ENCODE data around the gene NUDT14. TPM values are rescaled to one million over a fixed set of nuclear protein-coding genes. Genes with fewer than 3 reads are reported as not detected.

NUDT14 gene
- total and polyA plus RNA-seq, 2 of the 8 experiments (the other 6 are each of a cell fraction or from before 2014, with no cell fraction given): 25.5 to 33.3 TPM

DNA sequence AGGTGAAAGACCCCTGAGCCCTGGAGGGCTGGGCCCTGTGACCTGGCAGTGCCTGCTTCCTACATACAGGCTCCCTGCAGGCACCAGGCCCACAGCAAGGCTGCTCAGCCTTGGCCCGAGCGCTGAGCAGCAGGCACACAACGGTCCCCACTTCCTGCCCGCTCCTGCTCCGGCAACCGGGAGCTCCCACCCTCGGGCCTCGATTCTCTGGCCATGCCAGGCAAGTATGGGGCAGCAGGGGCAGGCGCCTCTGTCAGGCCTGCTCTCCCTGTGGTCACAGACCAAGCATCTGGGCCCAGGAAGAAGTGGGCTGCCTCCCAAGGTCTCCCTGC, 30.6 kb upstream of the NUDT14 start:
- Histone ChIP-seq H3K79me2 (ENCODE audit: control insufficient read depth in 1 of 2, insufficient read depth in 2 of 2, low read length in 2 of 2) (no peaks in the 10 kb centered on the region), H2AFZ (ENCODE audit: low read length) (no peak overlapping the region), H3K23ac (ENCODE audit: insufficient read length) (no peak overlapping the region), H3K4me2 (ENCODE audit: insufficient read depth in 1 of 2, low read depth in 2 of 2, low read length in 2 of 2) (no peak overlapping the region), H3K18ac (ENCODE audit: extremely low read depth, low read length) (no peak overlapping the region), H3K14ac (ENCODE audit: insufficient read length) (no peak overlapping the region), H2BK120ac (replicated peaks; ENCODE audit: low read depth, low read length) (no peak overlapping the region), H3K4me3 (ENCODE audit: extremely low read depth in 1 of 4, insufficient read depth in 2 of 4, low read depth in 3 of 4, low read length in 4 of 4) (no peak overlapping the region), H3K79me1 (ENCODE audit: low read depth, low read length) (peaks cover 4% of the 10 kb centered on the region; the same call in 1 of the 2 replicates), H3K9me3 (ENCODE audit: insufficient read depth in 2 of 2, low read depth in 1 of 2, low read length in 1 of 2) (no peaks in the 10 kb centered on the region), H3K27me3 (replicated peaks in 1 of 4; ENCODE audit: control insufficient read depth in 3 of 4, extremely low read depth in 1 of 4, insufficient read depth in 3 of 4, low read length in 3 of 4) (no peaks in the 10 kb centered on the region; a peak in 1 of 7 replicates), H3K56ac (replicated peaks; ENCODE audit: insufficient read length, low read depth, low read length) (no peak overlapping the region), H4K91ac (replicated peaks; ENCODE audit: insufficient read length, low read length) (no peak overlapping the region), H4K5ac (ENCODE audit: insufficient read length, low read depth, low read length) (no peak overlapping the region), H3K27ac (ENCODE audit: low read depth, low read length) (no peak overlapping the region), H2BK12ac (ENCODE audit: low read depth, low read length) (no peak overlapping the region), H2BK20ac (ENCODE audit: low read length) (no peak overlapping the region), H3K4ac (replicated peaks; ENCODE audit: insufficient read length, low read depth, low read length) (no peak overlapping the region), H3K4me1 (replicated peaks in 1 of 4; ENCODE audit: control insufficient read depth in 3 of 4, insufficient read depth in 4 of 4, low read length in 3 of 4) (no peaks in the 10 kb centered on the region), H2BK5ac (ENCODE audit: low read depth, low read length) (no peak overlapping the region), H2BK15ac (ENCODE audit: low read length) (no peak overlapping the region), H4K20me1 (replicated peaks in 1 of 2; ENCODE audit: control insufficient read depth in 1 of 2, insufficient read depth in 2 of 2, low read length in 2 of 2) (peaks cover 0 to 16% of the 10 kb centered on the region in 2 experiments), H3K23me2 (ENCODE audit: low read depth, low read length) (peaks cover 3% of the 10 kb centered on the region; the same call in 1 of the 2 replicates), H4K8ac (ENCODE audit: extremely low read depth, insufficient read depth, low read length) (no peak overlapping the region), H2AK5ac (ENCODE audit: low read depth, low read length) (no peak overlapping the region), H3K9ac (replicated peaks in 1 of 4; ENCODE audit: extremely low read depth in 1 of 4, low read depth in 3 of 4, low read length in 3 of 4) (no peak overlapping the region), H3K36me3 (ENCODE audit: control insufficient read depth in 2 of 4, insufficient read depth in 4 of 4, low read length in 3 of 4) (no peaks in the 10 kb centered on the region; a peak in 1 of 8 replicates)
- WGBS, 2 experiments (ENCODE audit: extremely low coverage in 1 of 2, insufficient coverage in 1 of 2, insufficient read length in 1 of 2, insufficient replicate concordance in 2 of 2, low coverage in 1 of 2, low lambda C conversion rate in 2 of 2, missing lambda C conversion rate in 1 of 2): 75% methylated on average over 9 of the region's 9 CpGs; no CpG with 5 or more reads in 1 of the 2 experiments
- POLR2A ChIA-PET (ENCODE audit: partially characterized antibody): no interaction called here
- DNase-seq (ENCODE audit: low read depth in 1 of 2, low spot score in 2 of 2) (no peak), FAIRE-seq (no peak)
- CTCF ChIA-PET (ENCODE audit: partially characterized antibody): interaction anchor here (1.0 to 3.3 kb wide), 4 partner anchors 9 to 140 kb away, joined by 3 to 24 read pairs (median 4); no protein-coding TSS in a partner anchor
- TF ChIP-seq CBX8 (IDR thresholded peaks at IDR 0.05; ENCODE audit: borderline replicate concordance, low read depth, low read length) (no peak), SRF (IDR thresholded peaks at IDR 0.05; ENCODE audit: low read depth, low read length) (no peak), HDAC2 (IDR thresholded peaks at IDR 0.05; ENCODE audit: borderline replicate concordance in 1 of 2, low read depth in 2 of 2, low read length in 2 of 2) (no peak), GABPA (IDR thresholded peaks at IDR 0.05; ENCODE audit: borderline replicate concordance, insufficient read depth, low read length) (no peak), CBX5 (IDR thresholded peaks at IDR 0.05; ENCODE audit: low read depth, low read length) (no peak), EGR1 (IDR thresholded peaks at IDR 0.05; ENCODE audit: borderline replicate concordance, low read depth, low read length) (no peak), JUND (IDR thresholded peaks at IDR 0.05; ENCODE audit: low read length) (no peak), CEBPB (IDR thresholded peaks at IDR 0.05; ENCODE audit: low read depth, low read length) (no peak), SP2 (IDR thresholded peaks at IDR 0.05; ENCODE audit: low read length) (no peak), RBBP5 (IDR thresholded peaks at IDR 0.05; ENCODE audit: borderline replicate concordance, low read depth, low read length) (no peak), CTBP2 (IDR thresholded peaks at IDR 0.05; ENCODE audit: borderline replicate concordance, insufficient read depth, insufficient read length, low read length) (no peak), TAF7 (optimal IDR thresholded peaks at IDR 0.05; ENCODE audit: borderline replicate concordance, low read depth, low read length) (no peak), POLR2A (IDR thresholded peaks at IDR 0.05; ENCODE audit: control extremely low read depth in 1 of 2, low read depth in 2 of 2, low read length in 2 of 2) (no peak)
- TF ChIP-seq, protein P1, sequence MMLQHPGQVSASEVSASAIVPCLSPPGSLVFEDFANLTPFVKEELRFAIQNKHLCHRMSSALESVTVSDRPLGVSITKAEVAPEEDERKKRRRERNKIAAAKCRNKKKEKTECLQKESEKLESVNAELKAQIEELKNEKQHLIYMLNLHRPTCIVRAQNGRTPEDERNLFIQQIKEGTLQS (IDR thresholded peaks at IDR 0.05; ENCODE audit: insufficient read depth, low read depth, low read length): no peak
